ENCODE data around the gene TREH. TPM values are rescaled to one million over a fixed set of nuclear protein-coding genes. Genes with fewer than 3 reads are reported as not detected.
"Not testable (repeated sequence)": the region's sequence is repeated elsewhere in the genome, so short reads cannot be mapped to it uniquely, and the experiment has no call there.

TREH gene, protein sequence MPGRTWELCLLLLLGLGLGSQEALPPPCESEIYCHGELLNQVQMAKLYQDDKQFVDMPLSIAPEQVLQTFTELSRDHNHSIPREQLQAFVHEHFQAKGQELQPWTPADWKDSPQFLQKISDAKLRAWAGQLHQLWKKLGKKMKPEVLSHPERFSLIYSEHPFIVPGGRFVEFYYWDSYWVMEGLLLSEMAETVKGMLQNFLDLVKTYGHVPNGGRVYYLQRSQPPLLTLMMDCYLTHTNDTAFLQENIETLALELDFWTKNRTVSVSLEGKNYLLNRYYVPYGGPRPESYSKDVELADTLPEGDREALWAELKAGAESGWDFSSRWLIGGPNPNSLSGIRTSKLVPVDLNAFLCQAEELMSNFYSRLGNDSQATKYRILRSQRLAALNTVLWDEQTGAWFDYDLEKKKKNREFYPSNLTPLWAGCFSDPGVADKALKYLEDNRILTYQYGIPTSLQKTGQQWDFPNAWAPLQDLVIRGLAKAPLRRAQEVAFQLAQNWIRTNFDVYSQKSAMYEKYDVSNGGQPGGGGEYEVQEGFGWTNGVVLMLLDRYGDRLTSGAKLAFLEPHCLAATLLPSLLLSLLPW
- polyA plus RNA-seq (2012; ENCODE audit: missing spikeins), result not detected

DNA sequence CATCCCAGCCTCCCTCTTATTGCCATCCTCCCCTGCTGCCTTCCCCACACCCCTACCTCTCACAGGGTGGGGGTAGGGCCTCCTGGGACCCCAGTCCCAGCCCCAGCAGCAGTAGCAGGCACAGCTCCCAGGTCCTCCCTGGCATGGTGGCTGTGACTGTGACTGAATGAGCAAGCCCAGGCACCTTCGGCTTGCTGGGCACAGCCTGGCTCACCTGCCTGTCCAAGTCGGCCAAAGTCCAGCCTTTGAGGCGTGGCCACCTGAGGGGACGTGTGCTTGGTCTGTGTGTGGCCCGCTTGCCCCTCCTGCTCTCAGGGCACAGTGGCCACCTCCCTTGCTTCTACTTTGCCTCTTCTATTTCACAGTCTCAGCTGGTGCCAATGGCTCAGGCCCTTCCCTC, at the start of gene TREH:
TREH (minus strand) TSS at position 168 of the 400 bp plus-strand sequence; CDS start at position 145, 23 bp downstream.
- no peak for TF ChIP-seq POLR2A (IDR thresholded peaks at IDR 0.05; ENCODE audit: low read depth, low read length)
- no peak for TF ChIP-seq POLR2AphosphoS5 (IDR thresholded peaks at IDR 0.05; ENCODE audit: low read depth, low read length)
- TF ChIP-seq TAF1 (IDR thresholded peaks at IDR 0.05; ENCODE audit: borderline replicate concordance, low read depth, low read length), result no peak
- DNase-seq (ENCODE audit: insufficient read length) (no peak), FAIRE-seq (no peak)

DNA sequence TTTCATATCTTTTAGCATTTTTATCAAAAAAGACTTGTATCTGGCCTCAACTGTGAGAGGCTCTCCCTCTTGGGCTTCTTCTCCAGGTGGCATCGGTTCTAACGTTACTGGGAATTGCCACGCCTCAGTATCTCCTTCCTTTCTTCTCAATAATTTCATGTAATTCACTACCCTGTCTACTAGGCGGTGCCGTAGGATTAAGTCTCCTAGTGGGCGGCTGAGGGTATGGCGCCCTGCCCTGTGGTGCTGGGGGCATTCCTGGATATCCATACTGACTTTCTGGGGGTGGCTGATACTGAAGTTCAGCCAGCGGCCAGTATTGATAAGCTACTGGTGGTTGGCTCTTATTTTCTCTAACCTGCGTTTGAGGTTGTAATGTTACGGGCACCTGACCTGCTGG, 48.7 kb upstream of the TREH start:
- FAIRE-seq; DNase-seq (ENCODE audit: insufficient read length): not testable (repeated sequence)

DNA sequence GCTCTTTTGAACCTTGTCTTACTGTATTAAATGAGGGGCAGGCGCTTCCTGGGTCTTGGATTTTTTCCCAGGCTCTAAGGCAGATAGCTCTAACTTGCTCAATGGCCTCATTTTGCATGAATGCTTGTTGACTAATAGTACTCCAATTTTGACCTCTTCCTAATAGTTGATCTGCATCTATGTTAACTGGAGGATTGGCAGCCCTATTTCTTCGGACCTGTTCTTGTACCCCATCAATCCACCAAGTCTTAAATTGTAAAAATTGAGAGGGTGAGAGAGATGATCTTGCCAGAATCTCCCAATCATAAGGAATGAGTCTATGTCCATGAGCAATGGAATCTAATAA, 48.2 kb upstream of the TREH start:
- FAIRE-seq; DNase-seq (ENCODE audit: insufficient read length): not testable (repeated sequence)

DNA sequence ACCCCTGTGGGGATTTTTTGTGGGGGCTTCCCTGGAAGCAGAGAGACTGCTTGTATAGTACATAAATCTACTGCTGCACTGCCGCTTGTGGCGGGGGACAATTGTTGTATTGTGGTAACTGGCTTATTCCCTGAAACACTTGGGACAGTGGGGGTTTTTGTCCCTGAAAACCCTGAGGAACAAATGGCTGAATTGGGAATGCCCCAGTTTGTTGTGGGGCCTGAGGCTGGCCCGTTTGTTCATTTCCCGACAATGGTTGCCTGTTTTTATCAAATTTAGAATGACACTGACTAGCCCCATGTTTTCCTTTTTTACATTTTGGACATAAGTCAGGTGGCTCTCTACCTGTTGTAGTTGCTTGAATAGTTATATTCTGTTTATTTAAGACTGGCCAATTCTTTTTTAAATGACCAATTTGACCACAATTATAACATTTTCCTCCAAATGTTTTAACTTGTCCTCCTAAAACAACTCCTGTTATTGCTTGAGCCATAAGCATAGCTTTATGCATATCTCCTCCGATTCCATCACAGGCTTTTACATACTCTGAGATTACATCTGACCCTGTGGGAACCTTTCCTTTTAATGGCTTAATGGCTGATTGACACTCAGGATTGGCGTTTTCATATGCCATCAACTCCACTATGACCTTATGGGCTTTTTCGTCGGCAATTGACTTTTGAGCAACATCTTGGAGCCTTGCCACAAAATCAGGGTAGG, 47.7 kb upstream of the TREH start:
- not testable (repeated sequence) for DNase-seq (ENCODE audit: insufficient read length); FAIRE-seq

DNA sequence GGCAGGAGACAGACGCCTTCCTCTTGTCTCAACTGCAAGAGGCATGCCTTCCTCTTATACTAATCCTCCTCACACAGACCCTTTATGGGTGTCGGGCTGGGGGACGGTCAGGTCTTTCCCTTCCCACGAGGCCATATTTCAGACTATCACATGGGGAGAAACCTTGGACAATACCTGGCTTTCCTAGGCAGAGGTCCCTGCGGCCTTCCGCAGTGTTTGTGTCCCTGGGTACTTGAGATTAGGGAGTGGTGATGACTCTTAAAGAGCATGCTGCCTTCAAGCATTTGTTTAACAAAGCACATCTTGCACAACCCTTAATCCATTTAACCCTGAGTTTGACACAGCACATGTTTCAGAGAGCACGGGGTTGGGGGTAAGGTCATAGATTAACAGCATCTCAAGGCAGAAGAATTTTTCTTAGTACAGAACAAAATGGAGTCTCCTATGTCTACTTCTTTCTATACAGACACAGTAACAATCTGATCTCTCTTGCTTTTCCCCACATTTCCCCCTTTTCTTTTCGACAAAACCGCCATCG, 42.1 kb upstream of the TREH start:
- not testable (repeated sequence) for FAIRE-seq; DNase-seq (ENCODE audit: insufficient read length)

DNA sequence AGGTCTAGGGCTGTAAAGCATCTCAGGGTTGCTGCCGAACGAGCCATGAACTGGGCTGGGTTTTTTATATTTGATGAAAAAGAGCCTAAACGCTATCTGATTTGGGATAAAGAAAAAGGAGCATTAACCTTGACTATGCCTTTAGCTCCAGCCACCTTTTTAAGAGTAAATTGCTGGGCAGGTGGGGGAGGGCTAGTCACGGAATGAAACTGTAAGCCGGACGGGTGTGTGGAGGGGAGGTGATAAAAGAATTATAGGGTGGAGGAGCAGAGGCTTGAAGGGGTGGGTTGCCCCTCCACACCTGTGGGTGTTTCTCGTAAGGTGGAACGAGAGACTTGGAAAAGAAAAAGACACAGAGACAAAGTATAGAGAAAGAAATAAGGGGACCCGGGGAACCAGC, 41.3 kb upstream of the TREH start:
- DNase-seq (ENCODE audit: insufficient read length); FAIRE-seq: not testable (repeated sequence)

DNA sequence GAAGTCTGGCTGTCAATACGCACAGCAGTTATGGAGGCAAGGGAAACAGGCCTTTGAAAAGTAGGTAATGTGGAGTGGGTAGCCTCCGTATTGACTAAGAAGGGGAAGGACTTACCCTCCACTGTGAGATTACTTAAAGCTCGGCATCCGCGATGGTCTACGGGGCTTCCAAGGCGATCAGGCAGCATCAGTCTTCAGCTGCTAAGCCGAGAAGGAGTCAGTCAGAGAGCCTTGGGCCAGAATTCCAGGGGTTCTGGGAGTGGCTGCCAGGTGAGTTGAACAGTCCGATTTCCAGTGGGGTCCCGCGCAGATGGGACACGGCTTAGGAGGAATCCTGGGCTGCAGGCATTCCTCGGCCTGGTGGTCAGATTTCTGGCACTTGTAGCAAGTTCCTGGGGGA, 40.6 kb upstream of the TREH start:
- FAIRE-seq; DNase-seq (ENCODE audit: insufficient read length): not testable (repeated sequence)

DNA sequence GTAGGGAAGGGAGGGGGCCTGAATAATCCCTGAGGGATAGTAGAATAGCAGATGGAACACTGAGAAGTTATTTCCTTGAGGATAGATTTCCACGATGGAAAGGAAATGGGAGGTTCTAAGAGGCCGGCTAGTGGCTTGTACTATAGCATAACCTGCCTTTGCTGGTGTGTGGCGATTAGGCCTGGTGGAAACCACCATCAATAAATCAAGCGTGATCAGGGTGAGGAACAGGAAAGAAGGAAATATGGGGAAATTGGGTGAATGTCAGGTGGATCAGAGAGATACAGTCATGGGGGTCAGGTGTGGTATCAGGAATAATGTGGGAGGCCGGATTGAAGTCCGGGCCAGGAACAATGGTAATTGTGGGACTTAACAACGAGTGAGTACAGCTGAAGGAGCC, 39.1 kb upstream of the TREH start:
- not testable (repeated sequence) for FAIRE-seq; DNase-seq (ENCODE audit: insufficient read length)

DNA sequence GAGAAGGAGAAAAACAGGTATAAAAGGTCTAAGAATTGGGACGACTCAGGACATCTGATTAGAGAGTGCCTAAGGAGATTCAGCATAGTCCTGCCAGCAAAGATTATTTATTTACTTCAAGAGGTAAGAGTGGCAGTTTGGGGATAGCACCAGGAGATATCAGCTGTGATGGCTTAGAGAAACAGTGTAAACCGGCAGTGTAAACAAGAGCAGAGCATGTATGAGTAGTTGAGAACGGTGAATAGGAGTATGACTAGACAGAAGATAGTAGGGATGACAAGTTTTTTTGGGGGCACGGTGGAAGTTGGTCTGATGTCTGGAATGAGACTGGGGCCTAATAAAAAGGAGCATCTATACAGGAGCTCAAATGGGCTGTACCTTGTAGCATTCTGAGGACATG, 38.3 kb upstream of the TREH start:
- not testable (repeated sequence) for FAIRE-seq; DNase-seq (ENCODE audit: insufficient read length)

DNA sequence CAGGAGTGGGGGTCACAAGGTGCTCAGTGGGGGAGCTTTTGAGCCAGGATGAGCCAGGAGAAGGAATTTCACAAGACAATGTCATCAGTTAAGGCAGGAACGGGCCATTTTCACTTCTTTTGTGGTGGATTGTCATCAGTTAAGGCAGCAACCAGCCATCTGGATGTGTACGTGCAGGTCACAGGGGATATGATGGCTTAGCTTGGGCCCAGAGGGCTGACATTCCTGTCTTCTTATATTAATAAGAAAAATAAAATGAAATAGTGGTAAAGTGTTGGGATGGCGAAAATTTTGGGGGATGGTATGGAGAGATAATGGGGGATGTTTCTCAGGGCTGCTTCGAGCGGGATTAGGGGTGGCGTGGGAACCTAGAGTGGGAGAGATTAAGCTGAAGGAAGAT, 37.8 kb upstream of the TREH start:
- FAIRE-seq; DNase-seq (ENCODE audit: insufficient read length): not testable (repeated sequence)

DNA sequence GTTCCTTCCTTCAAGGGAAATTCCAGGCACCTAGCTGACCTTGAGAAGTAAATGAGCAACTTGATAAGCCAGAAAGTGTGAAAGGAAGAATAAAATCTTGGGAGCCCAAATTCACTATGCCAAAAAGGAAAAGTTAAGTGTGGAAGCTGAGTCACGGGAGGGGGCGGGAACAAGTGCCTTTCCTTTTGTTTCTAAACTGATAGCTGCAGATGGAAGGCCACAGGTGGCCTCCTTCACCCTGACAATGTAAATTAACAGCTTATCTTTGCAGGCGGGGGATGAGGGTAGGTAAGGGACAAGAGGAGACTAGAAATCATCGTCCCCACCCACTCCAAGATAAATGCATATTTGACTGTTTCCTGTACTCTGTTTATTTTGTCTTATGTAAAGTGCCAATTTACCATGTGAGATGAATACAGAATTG, 36.4 kb upstream of the TREH start:
- DNase-seq (ENCODE audit: insufficient read length) (no peak), FAIRE-seq (peak; percentile 36)
- no peak for TF ChIP-seq POLR2AphosphoS5 (IDR thresholded peaks at IDR 0.05; ENCODE audit: low read depth, low read length)
- no peak for TF ChIP-seq POLR2A (IDR thresholded peaks at IDR 0.05; ENCODE audit: low read depth, low read length)

DNA sequence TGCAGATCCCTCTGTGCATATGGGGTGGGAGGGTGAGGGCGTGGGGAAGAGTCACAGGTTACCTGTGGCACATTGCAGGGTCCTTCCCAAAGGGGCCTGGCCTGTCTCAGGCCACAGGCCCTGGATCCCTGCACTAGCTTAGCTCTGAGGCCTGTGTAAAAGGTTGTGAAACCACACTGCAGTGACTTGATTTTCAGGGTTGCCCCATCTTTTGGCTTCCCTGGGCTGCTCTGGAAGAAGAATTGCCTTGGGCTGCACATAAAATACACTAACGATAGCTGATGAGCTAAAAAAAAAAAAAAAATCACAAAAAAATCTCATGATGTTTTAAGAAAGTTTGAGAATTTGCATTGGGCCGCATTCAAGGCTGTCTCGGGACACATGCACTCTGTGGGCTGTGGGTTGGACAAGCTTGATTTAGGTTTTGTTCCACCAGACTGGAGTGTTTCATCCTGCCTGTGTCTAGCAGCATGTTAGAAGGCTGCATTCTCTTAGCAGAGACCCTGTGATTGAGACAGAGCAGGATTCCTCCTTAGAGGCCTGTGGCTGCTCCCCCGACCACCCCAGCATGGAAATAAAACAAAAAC, 35.9 kb upstream of the TREH start:
- FAIRE-seq (peak; percentile 38), DNase-seq (ENCODE audit: insufficient read length) (no peak)
- TF ChIP-seq POLR2AphosphoS5 (IDR thresholded peaks at IDR 0.05; ENCODE audit: low read depth, low read length) (no peak), TAF1 (IDR thresholded peaks at IDR 0.05; ENCODE audit: borderline replicate concordance, low read depth, low read length) (no peak), POLR2A (IDR thresholded peaks at IDR 0.05; ENCODE audit: low read depth, low read length) (no peak)

DNA sequence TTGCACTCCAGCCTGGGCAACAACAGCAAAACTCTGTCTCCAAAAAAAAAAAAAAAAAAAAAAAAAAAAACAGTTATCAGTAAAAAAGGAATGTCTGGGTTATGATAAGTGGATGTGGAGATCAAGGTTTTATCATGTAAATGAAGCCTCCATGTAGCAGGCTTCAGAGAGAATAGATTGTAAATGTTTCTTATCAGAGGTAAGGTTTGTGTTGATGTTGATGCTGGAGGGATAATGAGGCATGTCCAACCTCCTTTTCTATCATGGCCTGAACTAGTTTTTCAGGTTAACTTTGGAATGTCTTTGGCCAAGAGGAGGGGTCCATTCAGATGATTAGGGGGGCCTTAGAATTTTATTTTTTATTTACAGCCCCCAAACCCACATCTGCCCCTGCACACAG, 35.4 kb upstream of the TREH start:
- no peak for FAIRE-seq
- no peak for DNase-seq (ENCODE audit: insufficient read length)
- TF ChIP-seq TAF1 (IDR thresholded peaks at IDR 0.05; ENCODE audit: borderline replicate concordance, low read depth, low read length) (no peak), POLR2AphosphoS5 (IDR thresholded peaks at IDR 0.05; ENCODE audit: low read depth, low read length) (no peak), POLR2A (IDR thresholded peaks at IDR 0.05; ENCODE audit: low read depth, low read length) (no peak)

DNA sequence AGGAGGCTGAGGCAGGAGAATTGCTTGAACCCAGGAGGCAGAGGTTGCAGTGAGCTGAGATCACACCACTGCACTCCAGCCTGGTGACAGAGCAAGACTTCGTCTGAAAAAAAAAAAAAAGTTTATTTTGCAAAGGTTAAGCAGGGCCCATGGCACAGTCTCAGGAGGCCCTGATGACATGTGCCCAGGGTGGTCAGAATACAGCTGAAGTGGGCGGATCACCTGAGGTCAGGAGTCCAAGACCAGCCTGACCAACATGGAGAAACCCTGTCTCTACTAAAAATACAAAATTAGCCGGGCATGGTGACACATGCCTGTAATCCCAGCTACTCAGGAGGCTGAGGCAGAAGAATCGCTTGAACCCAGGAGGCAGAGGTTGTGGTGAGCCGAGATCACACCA, 35.0 kb upstream of the TREH start:
- not testable (repeated sequence) for DNase-seq (ENCODE audit: insufficient read length); FAIRE-seq
